Measurements from ENCODE around the gene MECP2.

Gene MECP2

DNA sequence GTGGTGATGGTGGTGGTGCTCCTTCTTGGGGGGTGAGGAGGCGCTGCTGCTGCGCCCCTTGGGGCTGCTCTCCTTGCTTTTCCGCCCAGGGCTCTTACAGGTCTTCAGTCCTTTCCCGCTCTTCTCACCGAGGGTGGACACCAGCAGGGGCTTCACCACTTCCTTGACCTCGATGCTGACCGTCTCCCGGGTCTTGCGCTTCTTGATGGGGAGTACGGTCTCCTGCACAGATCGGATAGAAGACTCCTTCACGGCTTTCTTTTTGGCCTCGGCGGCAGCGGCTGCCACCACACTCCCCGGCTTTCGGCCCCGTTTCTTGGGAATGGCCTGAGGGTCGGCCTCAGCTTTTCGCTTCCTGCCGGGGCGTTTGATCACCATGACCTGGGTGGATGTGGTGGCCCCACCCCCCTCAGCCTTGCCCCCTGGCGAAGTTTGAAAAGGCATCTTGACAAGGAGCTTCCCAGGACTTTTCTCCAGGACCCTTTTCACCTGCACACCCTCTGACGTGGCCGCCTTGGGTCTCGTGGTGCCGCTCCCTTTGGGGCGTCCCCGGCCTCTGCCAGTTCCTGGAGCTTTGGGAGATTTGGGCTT is 66.7 kb downstream of the MECP2 start:
- no peak for DNase-seq

DNA sequence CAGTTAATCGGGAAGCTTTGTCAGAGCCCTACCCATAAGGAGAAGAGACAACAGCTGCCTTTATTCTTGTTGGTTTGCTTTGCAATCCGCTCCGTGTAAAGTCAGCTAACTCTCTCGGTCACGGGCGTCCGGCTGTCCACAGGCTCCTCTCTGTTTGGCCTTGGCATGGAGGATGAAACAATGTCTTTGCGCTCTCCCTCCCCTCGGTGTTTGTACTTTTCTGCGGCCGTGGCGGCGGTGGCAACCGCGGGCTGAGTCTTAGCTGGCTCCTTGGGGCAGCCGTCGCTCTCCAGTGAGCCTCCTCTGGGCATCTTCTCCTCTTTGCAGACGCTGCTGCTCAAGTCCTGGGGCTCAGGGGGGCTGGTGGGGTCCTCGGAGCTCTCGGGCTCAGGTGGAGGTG is 67.3 kb downstream of the MECP2 start:
- no peak for DNase-seq

DNA sequence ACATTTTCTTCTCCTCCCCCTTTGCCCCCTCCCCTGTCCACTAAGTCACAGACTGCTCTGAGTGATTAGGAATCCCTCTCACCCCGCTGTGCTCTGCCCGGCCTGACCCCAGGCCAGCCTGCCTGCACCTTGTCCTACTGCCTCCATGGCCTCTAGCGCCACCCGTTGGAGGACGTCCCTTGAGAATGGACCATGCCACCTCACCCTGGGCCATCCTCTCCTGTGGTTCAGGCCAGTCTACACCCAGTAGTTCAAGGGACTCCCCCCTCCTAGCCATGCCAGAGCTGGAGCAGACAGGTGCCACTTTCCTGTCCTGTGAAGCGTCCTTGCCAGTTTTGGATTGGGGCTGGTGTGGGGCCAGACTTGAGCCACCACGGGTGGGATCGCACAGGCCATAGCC is 68.1 kb downstream of the MECP2 start:
- DNase-seq, result no peak

DNA sequence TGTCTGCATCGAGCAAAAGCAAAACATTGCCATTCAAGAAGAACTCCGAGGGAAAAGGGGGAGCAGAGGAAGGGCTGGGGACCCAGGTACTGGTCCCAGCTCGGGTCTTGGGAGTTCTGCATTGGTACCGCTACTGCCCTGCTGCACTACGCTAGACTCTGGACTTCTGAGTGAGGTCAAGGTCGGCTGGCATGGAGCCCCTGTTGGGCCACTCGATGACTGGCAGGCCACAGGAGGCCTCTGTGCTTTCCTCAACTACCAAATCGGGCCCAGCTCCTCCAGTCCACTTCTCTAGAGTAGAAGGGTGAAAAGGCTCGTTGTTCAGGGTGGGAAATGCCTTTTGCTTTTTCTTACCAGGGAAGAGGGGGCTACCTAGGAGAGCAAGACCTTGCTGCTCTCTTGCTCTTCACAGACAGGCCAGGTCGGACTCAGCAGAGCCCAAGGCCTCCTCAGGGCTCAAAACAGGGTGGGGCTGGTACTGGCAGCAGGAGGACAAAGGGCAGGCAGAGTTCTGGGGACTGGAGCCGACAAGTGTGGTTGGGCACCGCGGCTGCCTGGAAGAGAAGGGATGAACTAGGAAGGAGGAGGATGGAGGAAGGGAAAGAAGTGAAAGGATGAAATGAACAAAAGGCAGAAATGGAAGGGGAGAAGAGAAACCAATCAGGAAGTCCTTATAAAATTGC is 68.9 kb downstream of the MECP2 start:
- DNase-seq, result no peak

DNA sequence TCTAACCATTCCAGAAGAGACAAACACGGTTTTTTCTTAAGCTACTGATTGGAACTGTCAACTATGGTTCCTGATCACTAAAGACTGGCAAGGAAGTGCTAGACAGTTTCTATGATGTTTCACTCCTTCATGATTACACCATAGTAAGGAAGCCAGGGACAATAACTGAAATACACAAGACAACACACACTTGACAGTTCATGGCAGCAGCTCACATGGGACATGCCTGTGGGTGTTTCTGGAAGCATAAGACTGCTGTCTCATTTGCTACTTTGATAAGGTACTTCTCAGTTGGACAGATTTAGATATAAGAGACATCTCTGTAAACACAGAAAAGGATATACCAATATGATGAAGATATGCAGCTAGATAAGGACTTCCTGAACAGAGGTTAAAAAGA is 69.5 kb downstream of the MECP2 start:
- no peak for DNase-seq

DNA sequence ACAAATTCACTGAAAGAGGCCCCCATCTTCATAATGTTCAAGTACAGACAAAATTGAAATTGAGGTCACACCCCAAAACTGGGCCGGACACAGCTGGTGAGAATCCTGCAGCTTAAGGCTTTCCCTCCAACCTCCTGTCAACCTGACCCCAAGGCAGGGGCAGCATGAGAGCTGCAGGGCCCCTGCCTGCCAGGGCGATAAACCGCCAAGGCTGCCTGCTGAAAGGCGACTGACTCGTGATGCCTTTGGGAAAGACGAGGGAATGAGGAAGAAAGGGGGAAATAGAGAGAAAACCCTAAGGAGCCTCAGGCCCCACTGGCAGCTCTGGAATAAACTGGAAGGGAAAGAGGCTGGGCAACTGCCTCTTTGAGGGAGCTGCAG is 70.5 kb downstream of the MECP2 start:
- no peak for DNase-seq

DNA sequence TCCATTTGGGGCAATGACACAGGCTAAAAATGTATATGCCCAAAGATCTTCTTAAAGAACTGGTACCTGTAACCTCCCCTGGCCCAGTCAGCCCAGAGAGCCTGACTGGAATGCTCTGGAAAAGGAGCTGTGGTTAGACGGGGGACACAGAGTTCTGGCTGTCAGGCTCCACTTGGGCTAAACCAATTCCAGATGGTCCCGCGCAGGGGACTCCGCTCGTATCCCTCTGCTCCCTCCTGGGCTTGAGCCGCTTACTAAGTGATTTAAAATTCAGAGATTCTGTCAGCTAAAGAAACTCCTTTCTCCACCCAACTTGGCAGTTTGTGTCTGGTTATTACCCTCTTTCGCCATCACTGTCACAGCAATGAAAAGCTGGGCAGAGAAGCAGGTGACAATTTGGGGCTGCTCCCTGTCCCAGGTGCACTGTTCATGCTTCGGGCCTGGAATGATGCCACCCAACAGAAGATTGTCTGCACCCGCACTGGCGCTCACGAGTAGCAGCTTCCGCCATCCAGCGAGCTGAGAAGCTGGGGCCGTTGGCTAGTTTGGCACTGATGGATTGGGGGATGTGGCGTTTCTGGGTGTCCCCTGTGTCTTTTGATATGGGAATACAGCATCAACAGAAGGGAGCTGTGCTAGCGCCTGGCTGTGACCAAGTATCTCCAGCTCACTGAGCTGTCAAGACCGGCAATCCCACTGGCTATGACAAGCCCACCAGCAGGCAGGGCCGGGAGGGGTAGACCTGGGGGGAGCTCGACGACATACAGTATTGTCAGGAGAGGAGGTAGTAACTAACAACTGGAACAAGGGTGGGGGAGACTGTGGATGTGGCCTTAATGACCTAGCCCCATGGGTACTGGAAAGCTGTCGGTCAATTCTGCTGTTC is 71.1 kb downstream of the MECP2 start:
- DNase-seq, result no peak

DNA sequence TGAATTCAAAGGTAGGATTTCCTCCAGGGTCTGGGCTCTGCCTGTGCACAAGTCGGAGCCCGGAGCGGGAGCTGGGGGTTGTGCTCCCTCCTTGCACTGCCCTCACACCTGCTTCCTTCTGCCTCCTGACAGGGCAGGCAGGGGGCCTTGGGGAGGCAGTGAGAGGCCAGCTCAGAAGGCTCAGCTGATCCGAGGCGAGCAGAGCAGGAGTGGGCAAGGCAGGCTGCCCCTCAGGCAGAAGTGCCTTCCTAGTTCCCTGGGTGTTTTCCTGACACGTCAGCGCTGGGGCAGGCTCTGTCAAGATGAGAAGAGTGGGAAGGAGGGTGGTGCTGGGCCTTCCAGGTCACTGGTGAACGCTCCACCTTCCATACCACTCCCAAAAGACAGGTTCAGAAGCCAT is 72.3 kb downstream of the MECP2 start:
- DNase-seq, result no peak

DNA sequence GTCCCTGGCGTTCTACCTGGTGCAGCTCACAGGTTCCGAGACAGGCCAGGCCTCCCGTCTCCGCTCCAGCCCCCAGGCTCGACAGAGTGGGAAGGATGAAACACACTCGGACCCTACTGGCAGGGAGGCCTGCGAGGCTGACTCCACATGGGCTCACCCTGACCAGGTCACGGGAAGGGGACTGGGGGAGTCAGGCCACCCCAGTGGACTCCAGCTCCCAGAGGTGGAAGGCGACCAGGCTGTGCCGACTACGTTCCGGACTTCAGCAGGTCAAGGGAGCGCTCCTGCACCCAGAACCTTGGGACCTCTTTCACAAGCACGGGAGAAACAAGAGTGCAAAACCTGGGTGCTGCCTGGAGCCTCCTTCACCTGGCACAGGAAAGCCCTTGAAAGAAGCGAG is 73.2 kb downstream of the MECP2 start:
- no peak for DNase-seq

DNA sequence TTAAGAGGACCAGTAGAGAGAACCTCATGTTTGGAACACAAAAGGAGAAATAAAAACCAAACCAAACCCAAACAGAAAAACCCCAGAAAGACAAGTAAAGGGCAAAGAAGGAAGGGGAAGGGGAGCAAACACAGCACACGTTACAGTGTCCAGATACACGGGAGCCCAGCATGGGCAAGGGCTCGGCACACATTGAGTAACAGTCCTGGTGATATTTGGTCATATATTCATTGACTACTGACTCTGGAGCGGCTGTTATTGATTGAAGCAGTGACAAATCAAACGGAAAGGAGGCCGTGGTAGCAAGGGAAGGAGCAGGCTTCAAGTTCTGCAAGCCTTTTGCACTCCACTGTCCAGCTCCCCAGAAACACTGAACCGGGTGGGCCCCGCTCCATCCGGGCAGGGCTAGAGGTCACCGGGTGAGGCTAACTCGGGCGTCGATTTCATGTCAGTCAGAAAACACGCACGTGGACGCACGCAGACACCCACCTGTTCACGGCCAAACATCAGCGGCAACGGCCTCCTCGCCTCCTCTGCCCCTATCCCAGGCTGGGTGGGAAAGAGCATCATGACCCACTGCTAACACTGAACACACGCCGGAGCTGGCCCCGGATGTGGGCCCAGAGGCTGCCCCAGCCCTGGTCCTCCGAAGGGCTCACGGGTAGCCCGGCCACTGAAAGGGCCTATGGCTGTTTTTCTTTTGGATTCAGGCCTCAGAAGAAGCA is 74.1 kb downstream of the MECP2 start:
- DNase-seq, result no peak

DNA sequence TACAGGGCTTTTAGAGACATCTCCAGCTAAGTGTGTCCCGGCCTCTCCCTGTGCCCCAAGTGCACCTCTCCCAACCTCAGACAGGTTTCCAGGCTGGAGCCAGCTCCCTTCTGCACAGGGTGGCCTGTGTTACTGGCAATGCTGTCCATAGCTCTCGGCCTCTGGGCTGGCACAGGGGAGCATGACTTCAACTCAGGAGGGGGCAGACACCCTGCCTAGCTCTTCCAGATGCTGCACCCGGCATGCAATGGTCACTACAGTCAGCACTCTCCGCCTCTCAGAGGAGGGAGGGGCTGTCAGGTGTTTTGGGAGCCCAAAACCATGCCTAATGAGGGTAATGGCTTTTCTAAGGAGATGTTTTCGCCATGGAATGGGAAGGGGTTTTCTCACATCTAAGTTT is 75.4 kb downstream of the MECP2 start:
- no peak for DNase-seq

DNA sequence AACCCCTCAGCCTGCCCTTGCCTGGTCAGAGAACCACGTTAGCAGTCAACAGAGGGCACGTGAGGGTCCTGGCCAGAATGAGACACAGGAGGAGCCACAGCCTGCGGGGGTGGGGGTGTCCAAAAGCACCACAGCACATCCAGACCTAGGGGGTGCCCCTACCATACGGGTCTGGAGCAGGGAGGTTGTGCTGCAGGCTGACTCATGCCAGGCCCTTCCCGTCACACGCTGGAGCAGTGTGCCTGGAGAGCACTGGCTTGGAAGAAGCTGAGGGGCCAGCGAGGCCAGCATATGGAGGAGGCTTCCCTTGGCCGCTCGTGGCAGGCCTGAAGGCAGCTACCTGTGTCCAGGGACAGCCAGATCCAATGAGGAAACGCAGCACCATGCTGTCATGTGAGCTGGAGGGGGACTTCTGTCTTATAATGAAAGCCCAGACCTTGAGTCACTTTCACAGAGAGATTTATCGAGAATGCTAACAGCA is 76.3 kb downstream of the MECP2 start:
- DNase-seq, result no peak

DNA sequence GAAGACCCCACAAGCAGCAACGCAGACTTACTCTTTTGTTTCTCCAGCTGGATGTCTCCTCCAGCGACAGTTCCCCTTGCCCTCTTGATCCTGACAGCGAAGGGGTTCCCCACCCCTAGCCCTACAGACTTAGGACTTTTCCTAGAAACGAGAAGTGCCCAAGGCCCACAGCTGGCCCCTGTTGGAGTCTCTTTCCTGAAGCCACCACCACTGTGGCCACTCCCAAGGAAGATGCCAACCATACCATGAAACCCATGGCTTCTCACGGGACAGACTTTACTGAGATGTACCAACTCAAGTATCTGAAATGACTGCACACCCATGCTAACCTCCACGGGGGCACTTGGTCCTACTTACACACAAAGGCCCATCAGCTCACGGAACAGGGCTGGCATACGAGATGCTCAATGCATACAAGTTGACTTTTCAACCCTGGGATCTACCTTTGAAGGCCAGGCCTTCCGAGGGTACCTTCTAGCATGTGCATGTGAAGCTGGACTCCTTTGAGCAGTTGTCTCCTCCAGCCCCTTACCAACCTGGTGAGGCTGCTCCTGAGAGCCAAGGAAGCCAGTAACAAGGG is 76.9 kb downstream of the MECP2 start:
- no peak for DNase-seq

DNA sequence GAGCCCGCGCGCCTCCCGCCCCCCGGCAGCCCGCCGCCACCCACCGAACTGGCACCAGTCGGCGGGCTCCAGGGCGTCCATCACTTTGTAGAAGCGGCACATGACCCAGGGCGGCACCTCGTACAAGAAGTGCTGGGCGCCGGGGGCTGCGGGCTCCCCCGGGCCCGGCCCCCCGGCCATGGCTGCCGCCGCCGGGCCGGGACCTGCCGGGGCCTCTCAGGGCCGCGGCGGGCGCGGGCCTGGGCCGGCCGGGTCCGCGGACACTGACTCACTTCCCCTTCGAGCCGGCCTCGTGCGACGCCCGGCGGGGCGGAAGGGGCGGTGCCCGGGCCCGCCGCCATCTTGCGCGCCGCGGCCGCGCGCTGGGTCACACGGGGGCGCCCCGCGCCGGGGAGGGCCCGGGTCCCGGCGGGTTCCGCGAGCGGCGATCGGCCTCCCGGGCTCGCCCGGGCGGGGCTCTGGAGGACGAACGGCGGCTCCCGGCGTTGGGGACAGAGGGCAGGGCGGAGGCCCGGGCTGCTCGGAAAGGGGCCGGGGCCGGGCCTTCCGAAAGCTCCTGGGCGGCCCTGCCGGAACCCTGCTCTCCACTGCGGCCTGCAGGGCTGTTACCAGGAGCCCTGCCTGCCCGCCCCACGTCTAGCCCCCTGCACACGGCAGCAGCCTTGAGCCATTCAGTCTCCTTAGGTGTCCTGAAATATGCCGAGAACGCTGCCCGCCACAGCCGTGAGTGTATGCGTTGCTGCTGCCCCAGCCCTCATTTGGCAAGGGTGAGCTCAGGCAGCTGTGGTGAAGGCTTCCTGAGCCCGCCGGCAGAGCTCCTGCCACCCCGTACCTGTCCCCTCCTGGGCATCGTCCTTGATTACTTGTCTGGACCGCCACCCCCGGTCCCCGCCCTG is 77.6 kb downstream of the MECP2 start, which contains the start of gene IRAK1:
TSS of gene IRAK1 (minus strand) at position 270 of the 896 bp plus-strand sequence. CDS start at position 180, 90 bp downstream.
- peak; percentile 47 for DNase-seq

DNA sequence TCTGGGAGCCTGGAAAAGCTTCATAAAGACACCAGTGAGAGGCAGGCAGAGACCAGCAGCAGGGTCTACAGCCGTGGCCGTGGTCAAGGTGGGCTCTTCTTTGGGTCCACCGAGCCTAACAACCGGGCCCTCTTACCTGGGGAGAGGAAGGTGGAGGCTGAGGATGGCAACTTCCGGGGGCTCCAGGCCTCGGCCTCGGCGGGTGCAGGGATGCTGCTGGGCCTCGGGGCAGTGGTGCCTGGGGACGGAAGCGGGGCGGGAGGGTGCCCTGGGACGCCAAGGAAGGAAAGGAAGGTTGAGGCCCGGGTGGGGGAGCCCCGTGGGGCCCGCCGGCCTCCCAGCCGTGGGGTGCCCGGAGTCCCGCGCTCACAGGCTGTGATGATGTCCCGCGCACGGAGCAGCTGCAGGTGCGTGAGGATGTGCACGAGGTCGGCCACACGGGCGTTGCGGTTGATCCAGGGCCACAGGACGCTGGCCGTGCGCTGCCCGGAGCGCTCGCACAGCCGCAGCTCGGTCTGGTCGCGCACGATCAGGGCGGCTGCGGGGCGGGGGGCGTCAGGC is 78.4 kb downstream of the MECP2 start:
- DNase-seq, result no peak

DNA sequence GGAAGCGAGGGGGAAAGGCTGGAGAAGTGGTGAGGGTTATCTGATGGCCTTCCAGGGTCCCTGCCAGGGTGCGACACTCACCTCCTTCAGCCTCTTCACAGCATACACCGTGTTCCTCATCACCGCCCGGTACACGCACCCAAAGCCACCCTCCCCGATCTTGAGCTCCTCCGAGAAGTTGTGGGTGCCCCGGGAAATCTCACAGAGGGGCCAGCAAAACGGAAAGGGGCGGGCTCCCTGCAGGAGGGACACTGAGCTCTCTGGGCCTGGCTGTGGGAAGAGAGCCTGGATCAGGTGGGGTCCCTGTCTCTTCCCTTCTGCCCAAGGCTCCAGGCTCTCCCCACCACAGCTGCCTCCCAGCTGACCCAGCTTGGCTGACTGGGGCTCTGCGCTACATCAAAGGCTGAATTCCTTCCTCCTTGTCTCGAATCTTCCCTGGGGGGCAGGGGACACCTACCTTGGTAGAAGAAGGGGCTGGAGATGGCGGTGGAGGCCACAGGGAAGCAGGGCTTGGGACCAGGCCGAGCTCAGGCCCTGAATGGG is 78.9 kb downstream of the MECP2 start:
- no peak for DNase-seq

DNA sequence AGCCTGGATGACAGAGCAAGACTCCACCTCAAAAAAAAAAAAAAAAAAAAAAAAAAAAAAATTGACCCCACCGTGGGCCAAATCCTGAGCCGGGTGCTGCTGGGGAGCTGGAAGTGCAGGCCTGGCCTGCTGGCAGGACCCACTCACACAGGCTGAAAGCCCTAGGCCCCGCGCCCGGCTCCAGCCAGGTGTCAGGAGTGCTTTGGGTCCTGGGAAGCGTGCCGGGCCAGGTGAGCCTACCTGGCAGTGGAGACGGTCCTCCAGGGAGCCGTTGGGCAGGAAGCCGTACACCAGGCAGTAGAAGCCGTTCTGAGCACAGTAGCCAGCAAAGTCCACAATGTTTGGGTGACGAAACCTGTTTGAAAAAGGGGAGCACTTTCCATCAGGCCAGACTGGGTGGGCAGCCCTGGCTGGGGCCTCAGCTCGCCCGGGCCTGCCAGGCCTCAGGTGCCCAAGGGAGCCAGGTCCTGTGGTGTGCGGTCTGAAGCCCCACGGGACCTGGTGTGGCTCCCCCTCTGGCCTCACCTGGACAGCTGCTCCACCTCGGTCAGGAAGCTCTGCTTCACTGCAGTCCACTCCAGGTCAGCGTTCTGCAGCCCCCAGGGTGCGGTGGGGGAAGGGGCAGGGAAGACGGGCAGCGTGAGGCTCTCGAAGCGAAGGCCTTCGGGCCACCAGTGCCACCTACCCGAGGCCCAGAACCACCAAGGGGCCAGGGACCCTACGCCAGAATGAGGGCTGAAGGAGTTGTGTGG is 79.6 kb downstream of the MECP2 start:
- DNase-seq, result no peak

DNA sequence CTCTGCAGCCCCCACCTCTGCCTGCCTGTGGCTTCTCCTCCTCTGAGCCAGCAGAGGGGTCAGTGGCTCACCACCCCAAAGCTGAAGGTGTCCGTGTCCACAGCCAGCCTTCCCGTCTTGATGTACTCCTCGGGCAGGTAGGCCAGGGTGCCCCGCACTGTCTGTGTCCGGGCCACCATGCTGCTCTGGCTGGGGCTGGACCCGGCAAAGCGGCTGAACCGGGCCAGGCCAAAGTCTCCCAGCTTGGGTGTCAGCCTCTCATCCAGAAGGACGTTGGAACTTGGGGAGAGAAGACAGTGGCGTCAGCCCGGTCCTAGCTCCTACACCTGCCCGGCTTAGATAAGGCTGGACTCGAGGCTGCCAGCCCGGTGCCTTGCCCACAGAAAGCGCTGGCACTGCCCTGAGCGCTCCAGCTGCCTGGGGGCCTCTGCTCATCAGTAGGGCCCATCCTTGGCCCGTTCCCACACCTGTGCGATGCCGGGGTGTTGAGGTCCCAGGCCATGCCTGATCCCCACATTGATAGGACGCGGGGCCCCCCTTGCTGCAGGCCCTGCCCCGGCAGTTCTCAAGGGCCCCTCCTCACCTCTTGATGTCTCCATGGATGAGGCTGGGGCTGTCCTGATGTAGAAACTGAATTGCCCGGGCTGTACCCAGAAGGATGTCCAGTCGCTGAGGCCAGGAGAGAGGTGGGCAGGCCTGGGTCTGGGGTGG is 81.0 kb downstream of the MECP2 start:
- no peak for DNase-seq

DNA sequence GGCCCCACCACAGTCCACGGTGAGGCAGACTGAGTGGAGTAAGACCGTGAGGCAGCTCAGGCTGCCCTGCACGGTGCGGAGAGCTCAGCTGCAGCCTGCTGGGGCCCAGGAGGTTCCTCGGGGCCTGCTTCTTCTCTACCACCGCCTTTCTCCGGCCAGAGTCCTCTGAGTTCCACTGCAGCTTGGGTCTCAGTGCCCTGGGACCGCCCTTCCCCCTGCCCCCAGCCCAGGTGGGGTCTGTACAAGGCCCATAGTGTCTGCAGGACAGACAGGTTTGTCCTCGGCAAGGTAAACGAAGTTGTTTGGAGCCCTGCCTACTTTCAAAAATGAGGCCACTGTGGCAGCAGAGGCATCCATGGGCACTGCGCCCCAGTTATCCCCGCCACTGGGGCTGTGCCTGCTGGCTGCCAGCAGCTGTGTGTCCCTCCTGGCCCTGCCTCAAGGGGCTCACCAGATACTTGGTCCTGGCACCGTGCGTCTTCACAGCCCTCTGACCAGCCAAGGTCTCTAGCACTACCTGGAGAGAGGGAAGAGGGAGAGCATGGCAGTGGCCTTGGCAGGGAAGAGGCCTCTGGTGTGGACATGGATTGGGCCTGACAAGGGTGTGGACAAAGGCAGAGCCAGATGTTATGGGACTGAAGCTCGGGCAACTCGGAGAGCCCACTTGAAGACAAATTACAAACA is 81.8 kb downstream of the MECP2 start:
- no peak for DNase-seq
